ENCODE measurements around the gene CD46.

The CD46 gene

GRCh38 chr1:207753611-207754010 lies 1.8 kb downstream of the CD46 start:
- no peak overlapping the region for H3K27ac ChIP-seq (ENCODE audit: poor library complexity, severe bottlenecking)
- H3K27me3 ChIP-seq (ENCODE audit: insufficient read depth, poor library complexity, severe bottlenecking) = no peaks in the 10 kb centered on the region
- peaks cover 17% of the 10 kb centered on the region for H3K36me3 ChIP-seq (ENCODE audit: low read depth)
- H3K4me1 ChIP-seq (ENCODE audit: insufficient read depth, poor library complexity, severe bottlenecking) = peaks cover 22% of the 10 kb centered on the region
- DNase-seq (ENCODE audit: low spot score) (no peak), ATAC-seq (ENCODE audit: low read depth) (no peak)
- TF ChIP-seq, protein P1, sequence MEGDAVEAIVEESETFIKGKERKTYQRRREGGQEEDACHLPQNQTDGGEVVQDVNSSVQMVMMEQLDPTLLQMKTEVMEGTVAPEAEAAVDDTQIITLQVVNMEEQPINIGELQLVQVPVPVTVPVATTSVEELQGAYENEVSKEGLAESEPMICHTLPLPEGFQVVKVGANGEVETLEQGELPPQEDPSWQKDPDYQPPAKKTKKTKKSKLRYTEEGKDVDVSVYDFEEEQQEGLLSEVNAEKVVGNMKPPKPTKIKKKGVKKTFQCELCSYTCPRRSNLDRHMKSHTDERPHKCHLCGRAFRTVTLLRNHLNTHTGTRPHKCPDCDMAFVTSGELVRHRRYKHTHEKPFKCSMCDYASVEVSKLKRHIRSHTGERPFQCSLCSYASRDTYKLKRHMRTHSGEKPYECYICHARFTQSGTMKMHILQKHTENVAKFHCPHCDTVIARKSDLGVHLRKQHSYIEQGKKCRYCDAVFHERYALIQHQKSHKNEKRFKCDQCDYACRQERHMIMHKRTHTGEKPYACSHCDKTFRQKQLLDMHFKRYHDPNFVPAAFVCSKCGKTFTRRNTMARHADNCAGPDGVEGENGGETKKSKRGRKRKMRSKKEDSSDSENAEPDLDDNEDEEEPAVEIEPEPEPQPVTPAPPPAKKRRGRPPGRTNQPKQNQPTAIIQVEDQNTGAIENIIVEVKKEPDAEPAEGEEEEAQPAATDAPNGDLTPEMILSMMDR (IDR thresholded peaks at IDR 0.05; ENCODE audit: poor library complexity, severe bottlenecking) = no peak
- H3K4me3 ChIP-seq (ENCODE audit: severe bottlenecking) = peak overlapping the region; percentile 79
- H3K9me3 ChIP-seq (ENCODE audit: severe bottlenecking) = no peaks in the 10 kb centered on the region

DNA sequence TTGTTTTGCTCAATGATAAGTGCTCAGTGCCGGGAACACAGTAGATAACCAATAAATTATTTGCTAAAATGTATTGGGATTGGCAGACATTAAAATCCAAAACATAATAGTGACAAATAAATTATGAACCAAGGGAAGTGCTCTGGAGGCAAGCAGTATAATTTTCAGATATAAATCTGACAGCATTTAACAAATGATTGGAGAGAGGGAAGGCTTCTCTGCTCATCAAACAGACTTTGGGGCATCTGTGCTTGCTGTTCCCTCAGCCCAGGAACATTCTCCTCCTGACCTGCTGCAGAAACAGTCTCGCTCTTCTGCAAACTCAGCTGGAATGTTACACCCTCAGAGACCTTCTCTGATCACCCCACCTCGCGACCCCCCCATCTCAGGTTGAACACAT lies 2.2 kb downstream of the CD46 start:
- no peak overlapping the region for H3K27ac ChIP-seq (ENCODE audit: poor library complexity, severe bottlenecking)
- H3K27me3 ChIP-seq (ENCODE audit: insufficient read depth, poor library complexity, severe bottlenecking) = no peaks in the 10 kb centered on the region
- H3K4me3 ChIP-seq (ENCODE audit: severe bottlenecking) = peak overlapping the region; percentile 79
- TF ChIP-seq, protein P1 (IDR thresholded peaks at IDR 0.05; ENCODE audit: poor library complexity, severe bottlenecking) = no peak
- H3K9me3 ChIP-seq (ENCODE audit: severe bottlenecking) = no peaks in the 10 kb centered on the region
- no peak for DNase-seq (ENCODE audit: low spot score)
- H3K4me1 ChIP-seq (ENCODE audit: insufficient read depth, poor library complexity, severe bottlenecking) = peaks cover 22% of the 10 kb centered on the region
- peaks cover 21% of the 10 kb centered on the region for H3K36me3 ChIP-seq (ENCODE audit: low read depth)
- ATAC-seq (ENCODE audit: low read depth) = no peak

- peaks cover 22% of the 10 kb centered on the region for H3K4me1 ChIP-seq (ENCODE audit: insufficient read depth, poor library complexity, severe bottlenecking)
- H3K27me3 ChIP-seq (ENCODE audit: insufficient read depth, poor library complexity, severe bottlenecking) = no peaks in the 10 kb centered on the region
- ATAC-seq (ENCODE audit: low read depth) (no peak), DNase-seq (ENCODE audit: low spot score) (no peak)
- peaks cover 33% of the 10 kb centered on the region for H3K36me3 ChIP-seq (ENCODE audit: low read depth)
- TF ChIP-seq, protein P1 (IDR thresholded peaks at IDR 0.05; ENCODE audit: poor library complexity, severe bottlenecking) = no peak
- peak overlapping the region; percentile 31 for H3K27ac ChIP-seq (ENCODE audit: poor library complexity, severe bottlenecking)
- H3K4me3 ChIP-seq (ENCODE audit: severe bottlenecking) = no peak overlapping the region
- no peaks in the 10 kb centered on the region for H3K9me3 ChIP-seq (ENCODE audit: severe bottlenecking)
Observed at GRCh38 chr1:207754974-207755700, 3.3 kb downstream of the CD46 start.

- no peaks in the 10 kb centered on the region for H3K27me3 ChIP-seq (ENCODE audit: insufficient read depth, poor library complexity, severe bottlenecking)
- DNase-seq (ENCODE audit: low spot score) = no peak
- peak overlapping the region; percentile 31 for H3K27ac ChIP-seq (ENCODE audit: poor library complexity, severe bottlenecking)
- peaks cover 15% of the 10 kb centered on the region for H3K4me1 ChIP-seq (ENCODE audit: insufficient read depth, poor library complexity, severe bottlenecking)
- TF ChIP-seq, protein P1 (IDR thresholded peaks at IDR 0.05; ENCODE audit: poor library complexity, severe bottlenecking) = no peak
- no peak overlapping the region for H3K4me3 ChIP-seq (ENCODE audit: severe bottlenecking)
- H3K36me3 ChIP-seq (ENCODE audit: low read depth) = peaks cover 37% of the 10 kb centered on the region
- ATAC-seq (ENCODE audit: low read depth) = peak; percentile 41; the same call in 2 of the 3 replicates
- H3K9me3 ChIP-seq (ENCODE audit: severe bottlenecking) = no peaks in the 10 kb centered on the region
Observed at GRCh38 chr1:207755846-207756693, 4.2 kb downstream of the CD46 start.
